Activated T-cell treated with anti-CD3 and anti-CD28 coated beads, Interleukin-2, amount 50 U/mL, for 4 hours (primary cell): ENCODE data around the gene MPL. TPM values are rescaled to one million over a fixed set of nuclear protein-coding genes. Genes with fewer than 3 reads are reported as not detected.

ENCODE experiments used
- ATAC-seq, 2 donors: fragments of 200-7000 bp; cut with Tn5 transposase; one replicate each; pipeline ENCODE4 v1.10.0; 2021
- DNase-seq: peaks from one replicate; pipeline ENCODE4 v3.0.0-alpha.2; 2020
- H3K27me3 Mint-ChIP-seq: one replicate; pipeline ENCODE4 v1.8.0; 2021; ENCODE audit warnings: low read depth, mixed read lengths
- H3K36me3 Mint-ChIP-seq: one replicate; pipeline ENCODE4 v1.8.0; 2022; ENCODE audit warnings: mixed read lengths; ENCODE audit not compliant: insufficient read depth
- H3K4me1 Mint-ChIP-seq: one replicate; pipeline ENCODE4 v1.8.0; 2021; ENCODE audit warnings: low read depth, mixed read lengths
- H3K4me3 Mint-ChIP-seq: one replicate; pipeline ENCODE4 v1.8.0; 2021; ENCODE audit warnings: mild to moderate bottlenecking, moderate library complexity, mixed read lengths
- H3K9me3 Mint-ChIP-seq: one replicate; pipeline ENCODE4 v1.8.0; 2021; ENCODE audit warnings: mixed read lengths
- total RNA-seq, 3 donors: library from RNA; stranded (reverse); gene quantifications; one replicate each; pipeline ENCODE4 v1.2.1, GENCODE V29; 2021

Gene MPL
- total RNA-seq, 3 donors from 2014 or later, result not detected

DNA sequence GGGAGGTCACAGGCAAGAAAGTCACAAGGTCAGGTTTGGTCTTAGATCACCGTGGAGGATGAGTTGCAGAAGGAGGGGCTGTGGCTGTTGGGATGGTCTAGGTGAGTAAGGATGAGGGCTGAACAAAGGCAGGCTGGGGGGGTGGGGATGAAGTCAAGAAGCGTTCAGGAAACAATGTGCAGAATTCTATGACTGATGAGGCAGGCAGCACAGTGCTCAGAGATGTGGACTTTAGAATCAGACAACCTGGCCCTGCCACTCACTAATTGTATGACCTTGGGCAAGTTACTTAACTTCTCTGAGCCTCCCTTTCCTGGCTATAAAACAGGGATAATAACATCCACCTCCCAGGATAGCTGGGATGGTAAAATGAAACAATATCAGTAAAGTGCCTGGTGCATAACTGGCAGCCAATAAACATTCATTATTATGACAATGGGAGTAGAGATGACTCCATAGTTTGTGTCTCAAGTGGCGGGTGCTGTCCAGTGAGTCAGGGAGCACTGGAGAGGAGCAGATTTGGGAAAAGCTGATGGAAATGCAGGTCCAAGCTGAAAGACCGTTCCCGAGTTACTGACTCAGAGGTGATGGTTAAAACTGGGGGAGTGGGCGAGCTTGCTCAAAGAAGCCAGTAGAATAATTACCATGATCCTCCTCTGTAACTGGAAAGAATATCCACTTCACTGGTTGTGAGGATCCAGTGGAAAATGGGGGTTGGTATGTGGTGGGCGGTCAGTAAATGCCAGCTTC, 34.7 kb upstream of the MPL start:
- no peaks in the 10 kb centered on the region for H3K9me3 Mint-ChIP-seq
- H3K4me1 Mint-ChIP-seq, result no peaks in the 10 kb centered on the region
- H3K36me3 Mint-ChIP-seq, result no peaks in the 10 kb centered on the region
- no peak overlapping the region for H3K4me3 Mint-ChIP-seq
- DNase-seq (no peak), ATAC-seq (no peak)
- H3K27me3 Mint-ChIP-seq, result peaks cover 2% of the 10 kb centered on the region

DNA sequence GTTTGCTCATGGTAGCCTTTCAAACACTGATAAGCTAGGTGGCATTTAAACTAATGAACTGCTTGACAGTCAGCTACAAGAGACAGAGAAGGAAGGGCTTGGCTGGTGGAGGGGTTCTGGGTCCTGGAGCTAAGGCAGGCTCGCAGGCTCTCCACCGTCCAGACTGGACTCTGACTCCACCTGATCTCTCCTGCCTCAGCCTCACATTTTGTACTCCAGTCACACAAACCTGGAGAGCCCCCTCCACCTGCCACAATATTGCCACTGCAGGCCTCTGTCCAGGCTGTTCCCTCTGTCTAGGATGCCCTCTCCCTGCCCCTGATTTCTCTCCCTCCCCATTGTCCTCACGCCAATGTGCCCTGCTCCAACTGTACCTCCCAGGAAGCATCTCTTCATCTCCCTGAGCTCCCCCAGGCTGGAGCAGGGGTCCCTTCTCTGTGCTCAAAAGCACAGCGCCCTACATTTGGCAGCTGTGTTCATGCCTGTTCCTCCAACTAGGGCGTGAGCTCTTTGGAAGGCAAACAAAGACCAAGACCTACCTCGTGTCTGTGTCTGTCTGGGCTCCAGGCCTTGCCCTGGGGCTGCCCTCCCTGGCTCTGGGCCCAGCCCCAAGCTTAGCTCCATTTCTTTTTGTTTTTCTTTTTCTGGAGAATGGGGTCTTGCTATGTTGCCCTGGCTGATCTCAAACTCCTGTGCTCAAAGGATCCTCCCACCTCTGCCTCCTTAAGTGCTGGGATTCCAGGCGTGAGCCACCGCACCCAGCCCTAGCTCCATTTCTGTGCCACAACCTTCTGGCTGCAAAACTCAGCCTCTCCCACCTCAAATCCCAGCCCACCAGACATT, 33.9 kb upstream of the MPL start:
- peaks cover 2% of the 10 kb centered on the region for H3K27me3 Mint-ChIP-seq
- no peak for DNase-seq
- no peaks in the 10 kb centered on the region for H3K9me3 Mint-ChIP-seq
- no peaks in the 10 kb centered on the region for H3K36me3 Mint-ChIP-seq
- no peak overlapping the region for H3K4me3 Mint-ChIP-seq
- H3K4me1 Mint-ChIP-seq, result no peaks in the 10 kb centered on the region
- ATAC-seq, result no peak

DNA sequence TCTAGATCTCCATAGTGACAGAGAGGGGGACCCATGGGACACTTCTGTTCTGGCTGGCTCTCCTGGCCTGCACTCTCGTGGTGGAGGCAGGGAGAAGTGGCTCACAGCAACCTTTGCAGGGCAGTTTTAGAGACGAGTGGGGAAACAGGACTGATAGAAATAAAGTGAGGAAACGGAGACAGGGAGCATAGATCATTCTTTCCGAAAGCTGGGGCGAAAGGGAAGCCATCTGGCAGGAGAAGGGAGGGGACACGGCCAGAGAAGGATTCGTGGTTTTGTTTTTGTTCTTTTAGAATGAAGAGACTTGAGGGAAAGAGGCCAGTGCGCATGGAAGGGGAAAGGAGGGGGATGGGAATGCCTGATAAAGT, 33.3 kb upstream of the MPL start:
- Mint-ChIP-seq H3K4me1 (no peaks in the 10 kb centered on the region), H3K4me3 (no peak overlapping the region), H3K9me3 (no peaks in the 10 kb centered on the region), H3K27me3 (peaks cover 2% of the 10 kb centered on the region), H3K36me3 (no peaks in the 10 kb centered on the region)
- ATAC-seq, result no peak
- no peak for DNase-seq

DNA sequence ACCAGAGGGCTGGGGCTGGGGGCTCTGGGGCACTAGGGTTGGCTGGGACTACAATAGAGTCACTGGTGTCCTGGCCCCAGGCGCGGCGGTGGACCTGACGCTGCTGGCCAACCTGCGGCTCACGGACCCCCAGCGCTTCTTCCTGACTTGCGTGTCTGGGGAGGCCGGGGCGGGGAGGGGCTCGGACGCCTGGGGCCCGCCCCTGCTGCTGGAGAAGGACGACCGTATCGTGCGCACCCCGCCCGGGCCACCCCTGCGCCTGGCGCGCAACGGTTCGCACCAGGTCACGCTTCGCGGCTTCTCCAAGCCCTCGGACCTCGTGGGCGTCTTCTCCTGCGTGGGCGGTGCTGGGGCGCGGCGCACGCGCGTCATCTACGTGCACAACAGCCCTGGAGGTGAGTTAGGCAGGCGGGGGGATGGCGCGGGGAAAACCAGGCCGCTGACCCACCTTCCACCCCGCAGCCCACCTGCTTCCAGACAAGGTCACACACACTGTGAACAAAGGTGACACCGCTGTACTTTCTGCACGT, 32.8 kb upstream of the MPL start:
- H3K4me1 Mint-ChIP-seq, result no peaks in the 10 kb centered on the region
- no peaks in the 10 kb centered on the region for H3K36me3 Mint-ChIP-seq
- H3K9me3 Mint-ChIP-seq, result no peaks in the 10 kb centered on the region
- DNase-seq (no peak), ATAC-seq (no peak)
- peaks cover 2% of the 10 kb centered on the region for H3K27me3 Mint-ChIP-seq
- H3K4me3 Mint-ChIP-seq, result no peak overlapping the region

DNA sequence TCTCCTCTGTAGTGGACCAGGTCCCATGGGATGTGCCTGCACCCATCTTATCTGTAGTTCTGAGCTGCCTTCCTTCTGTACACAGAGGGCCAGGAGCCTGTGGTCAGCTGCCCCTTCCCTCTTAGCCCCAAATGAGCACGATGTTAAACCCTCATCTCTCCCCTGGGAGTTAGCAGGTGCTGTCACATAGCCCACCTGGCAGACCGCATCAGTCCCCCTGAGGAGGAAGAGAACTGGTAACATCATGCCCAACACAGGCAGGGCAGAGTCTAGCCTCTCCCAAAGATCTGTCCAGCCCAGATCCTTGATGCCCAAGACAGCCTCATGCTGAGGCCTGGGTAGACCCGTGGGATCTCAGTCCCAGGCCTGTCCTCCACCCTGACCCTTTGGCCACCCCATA, 32.2 kb upstream of the MPL start:
- Mint-ChIP-seq H3K4me1 (no peaks in the 10 kb centered on the region), H3K4me3 (no peak overlapping the region), H3K36me3 (no peaks in the 10 kb centered on the region), H3K27me3 (peaks cover 2% of the 10 kb centered on the region), H3K9me3 (no peaks in the 10 kb centered on the region)
- no peak for ATAC-seq
- DNase-seq, result no peak

DNA sequence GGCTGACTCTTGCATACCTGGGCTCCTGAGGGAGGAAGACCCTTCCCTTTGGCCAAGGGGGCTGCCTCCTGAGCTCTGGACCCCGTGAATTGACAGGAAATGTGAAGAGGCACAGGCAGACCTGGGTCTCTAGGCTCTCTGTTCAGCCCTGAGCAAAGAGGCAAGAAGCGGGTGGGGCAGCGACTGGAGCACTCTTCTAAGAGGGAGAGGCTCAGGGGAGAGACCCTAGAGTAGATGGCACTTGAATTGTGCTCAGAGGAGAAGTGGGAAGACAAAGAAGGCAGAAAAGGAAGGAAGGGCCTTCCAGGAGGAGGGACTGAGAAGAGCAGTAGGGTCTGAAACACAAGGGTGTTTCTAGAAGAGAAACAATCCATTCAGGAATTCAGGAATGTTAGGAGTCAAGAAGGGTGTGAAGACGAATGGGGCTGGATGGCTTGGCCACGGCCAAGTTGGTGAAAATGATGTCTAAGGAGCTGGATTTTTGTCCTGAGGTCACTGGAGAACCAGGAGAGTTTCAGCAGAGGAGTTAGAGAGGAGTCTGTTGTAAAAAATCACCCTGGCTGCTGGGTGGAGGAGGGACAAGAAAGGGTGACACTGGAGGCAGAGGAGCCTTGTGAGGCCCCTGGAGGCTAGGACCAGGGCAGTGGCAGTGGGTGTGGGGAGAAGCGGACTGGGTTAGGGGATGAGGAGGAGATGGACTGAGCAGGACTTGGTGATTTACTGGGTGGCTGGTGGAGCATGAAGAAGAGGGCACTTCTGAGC, 31.5 kb upstream of the MPL start:
- Mint-ChIP-seq H3K4me3 (no peak overlapping the region), H3K9me3 (no peaks in the 10 kb centered on the region), H3K27me3 (peaks cover 2% of the 10 kb centered on the region), H3K4me1 (no peaks in the 10 kb centered on the region), H3K36me3 (no peaks in the 10 kb centered on the region)
- ATAC-seq (no peak), DNase-seq (no peak)

DNA sequence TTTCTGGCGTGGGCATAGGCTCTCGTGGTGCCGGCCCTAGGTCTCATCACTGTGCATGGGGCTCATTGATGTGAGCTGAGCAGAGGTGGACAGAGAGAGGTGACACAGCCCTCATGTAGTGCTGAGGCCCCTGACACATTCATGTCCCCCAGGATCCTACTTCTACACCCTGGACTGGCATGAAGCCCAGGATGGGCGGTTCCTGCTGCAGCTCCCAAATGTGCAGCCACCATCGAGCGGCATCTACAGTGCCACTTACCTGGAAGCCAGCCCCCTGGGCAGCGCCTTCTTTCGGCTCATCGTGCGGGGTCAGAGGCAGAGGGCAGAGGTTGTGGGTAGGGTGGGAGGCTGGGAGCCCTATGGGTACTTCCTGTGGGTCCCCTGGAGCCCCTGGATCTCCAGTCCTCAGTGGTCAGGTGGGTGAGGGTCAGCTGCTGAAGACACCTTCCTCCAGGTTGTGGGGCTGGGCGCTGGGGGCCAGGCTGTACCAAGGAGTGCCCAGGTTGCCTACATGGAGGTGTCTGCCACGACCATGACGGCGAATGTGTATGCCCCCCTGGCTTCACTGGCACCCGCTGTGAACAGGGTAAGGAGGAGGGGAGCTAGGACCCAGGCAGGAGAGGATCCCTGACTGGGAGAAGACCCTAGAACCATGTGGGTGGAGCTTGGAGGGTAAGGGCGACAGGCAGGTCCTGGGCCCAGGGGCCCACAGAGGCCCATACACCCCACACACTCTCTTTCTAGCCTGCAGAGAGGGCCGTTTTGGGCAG, 30.7 kb upstream of the MPL start:
- peaks cover 2% of the 10 kb centered on the region for H3K27me3 Mint-ChIP-seq
- ATAC-seq, result no peak
- no peak overlapping the region for H3K4me3 Mint-ChIP-seq
- no peaks in the 10 kb centered on the region for H3K9me3 Mint-ChIP-seq
- H3K36me3 Mint-ChIP-seq, result no peaks in the 10 kb centered on the region
- DNase-seq, result no peak
- no peaks in the 10 kb centered on the region for H3K4me1 Mint-ChIP-seq

DNA sequence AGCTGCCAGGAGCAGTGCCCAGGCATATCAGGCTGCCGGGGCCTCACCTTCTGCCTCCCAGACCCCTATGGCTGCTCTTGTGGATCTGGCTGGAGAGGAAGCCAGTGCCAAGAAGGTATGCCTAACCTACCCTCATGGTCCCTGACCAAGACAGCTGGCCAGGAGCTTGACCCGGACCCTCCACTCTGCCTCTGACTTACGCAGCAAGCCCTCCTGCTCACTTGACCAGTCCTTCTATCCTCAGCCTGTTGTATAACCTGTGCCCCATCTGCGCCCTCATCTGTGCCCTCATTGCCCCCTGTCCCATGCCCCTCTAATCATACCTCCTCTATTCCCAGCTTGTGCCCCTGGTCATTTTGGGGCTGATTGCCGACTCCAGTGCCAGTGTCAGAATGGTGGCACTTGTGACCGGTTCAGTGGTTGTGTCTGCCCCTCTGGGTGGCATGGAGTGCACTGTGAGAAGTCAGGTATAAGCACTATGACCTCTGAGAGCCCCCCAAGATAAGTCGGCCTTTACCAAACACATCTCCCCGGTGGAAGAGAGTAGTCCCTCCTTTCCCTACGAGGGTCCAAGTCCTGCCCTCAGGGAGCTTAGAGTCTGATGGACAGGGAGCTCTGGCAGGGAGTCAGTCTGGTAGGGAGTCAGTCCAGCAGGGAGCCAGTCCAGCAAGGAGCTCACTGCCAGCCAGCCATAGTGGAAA, 30.0 kb upstream of the MPL start:
- no peaks in the 10 kb centered on the region for H3K9me3 Mint-ChIP-seq
- H3K4me1 Mint-ChIP-seq, result no peaks in the 10 kb centered on the region
- DNase-seq, result no peak
- H3K4me3 Mint-ChIP-seq, result no peak overlapping the region
- no peak for ATAC-seq
- peaks cover 2% of the 10 kb centered on the region for H3K27me3 Mint-ChIP-seq
- no peaks in the 10 kb centered on the region for H3K36me3 Mint-ChIP-seq

DNA sequence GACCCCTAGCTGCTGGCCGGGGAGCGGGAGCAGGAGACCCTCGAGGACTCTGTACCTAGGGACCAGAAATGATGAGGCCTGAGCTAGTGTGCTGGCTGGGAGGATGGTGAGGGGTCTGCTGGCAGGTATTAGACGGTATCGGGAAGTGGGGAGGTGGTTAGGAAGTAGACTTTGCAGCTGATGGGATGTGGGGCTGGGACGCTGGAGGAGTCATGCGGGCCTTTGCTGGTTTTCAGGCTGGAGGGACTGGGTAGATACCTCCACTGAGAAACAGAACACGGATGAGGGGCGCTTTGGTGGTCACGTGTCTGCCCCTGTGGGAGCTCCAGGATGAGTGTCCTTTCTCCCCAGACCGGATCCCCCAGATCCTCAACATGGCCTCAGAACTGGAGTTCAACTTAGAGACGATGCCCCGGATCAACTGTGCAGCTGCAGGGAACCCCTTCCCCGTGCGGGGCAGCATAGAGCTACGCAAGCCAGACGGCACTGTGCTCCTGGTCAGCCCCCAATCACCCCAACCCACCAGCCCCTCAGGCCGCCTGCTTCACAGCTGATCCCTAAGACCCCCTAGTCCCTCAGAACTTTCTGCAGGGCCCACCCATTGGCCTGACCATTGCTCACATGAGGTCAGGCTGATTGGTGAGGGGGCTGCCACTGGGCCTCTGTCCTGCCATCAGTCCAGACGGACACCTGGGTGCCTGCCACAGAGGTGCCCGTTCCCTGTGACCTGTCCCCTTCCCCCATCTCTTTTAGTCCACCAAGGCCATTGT, 28.8 kb upstream of the MPL start:
- DNase-seq, result no peak
- Mint-ChIP-seq H3K36me3 (no peaks in the 10 kb centered on the region), H3K4me3 (no peak overlapping the region), H3K9me3 (no peaks in the 10 kb centered on the region), H3K4me1 (no peaks in the 10 kb centered on the region), H3K27me3 (peaks cover 2% of the 10 kb centered on the region)
- no peak for ATAC-seq

DNA sequence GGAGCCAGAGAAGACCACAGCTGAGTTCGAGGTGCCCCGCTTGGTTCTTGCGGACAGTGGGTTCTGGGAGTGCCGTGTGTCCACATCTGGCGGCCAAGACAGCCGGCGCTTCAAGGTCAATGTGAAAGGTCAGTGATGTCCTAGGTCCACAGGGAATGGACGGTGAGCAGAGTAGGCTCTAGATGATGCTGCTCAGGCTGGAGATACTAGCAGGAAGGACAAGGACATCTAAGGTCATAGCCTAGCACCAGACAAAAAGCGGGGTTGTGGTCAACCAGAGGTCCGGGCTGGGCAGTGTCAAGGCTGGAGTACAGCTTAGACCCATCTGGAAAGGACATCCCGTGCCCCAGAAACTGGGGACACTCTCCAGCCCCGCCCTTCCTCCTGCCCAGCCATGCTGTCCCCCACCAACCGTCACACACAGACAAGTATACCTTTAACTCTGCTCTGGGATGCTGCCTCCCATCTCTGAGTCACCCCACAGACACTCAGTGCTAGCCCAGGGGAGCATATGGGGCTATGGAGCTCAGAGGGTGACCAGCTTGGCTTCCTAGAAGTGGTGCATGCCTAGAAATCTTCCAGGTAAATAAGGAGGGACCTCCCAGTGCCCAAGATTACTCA, 28.1 kb upstream of the MPL start:
- Mint-ChIP-seq H3K36me3 (no peaks in the 10 kb centered on the region), H3K27me3 (no peaks in the 10 kb centered on the region), H3K4me3 (no peak overlapping the region), H3K9me3 (no peaks in the 10 kb centered on the region), H3K4me1 (no peaks in the 10 kb centered on the region)
- ATAC-seq, result no peak
- DNase-seq, result no peak

DNA sequence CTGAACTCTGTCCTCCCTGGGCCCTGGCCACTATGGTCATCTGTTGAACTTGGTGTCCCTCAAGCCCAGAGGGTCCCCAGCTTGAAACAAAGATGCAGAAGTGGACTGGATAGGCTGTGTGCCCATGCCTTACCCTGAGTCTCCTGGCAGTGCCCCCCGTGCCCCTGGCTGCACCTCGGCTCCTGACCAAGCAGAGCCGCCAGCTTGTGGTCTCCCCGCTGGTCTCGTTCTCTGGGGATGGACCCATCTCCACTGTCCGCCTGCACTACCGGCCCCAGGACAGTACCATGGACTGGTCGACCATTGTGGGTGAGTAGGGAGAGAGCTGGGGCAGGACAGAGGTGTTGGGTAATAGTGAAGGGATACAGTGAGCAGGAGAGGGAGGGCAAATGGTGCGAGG, 26.1 kb upstream of the MPL start:
- H3K4me3 Mint-ChIP-seq, result no peak overlapping the region
- H3K27me3 Mint-ChIP-seq, result no peaks in the 10 kb centered on the region
- no peaks in the 10 kb centered on the region for H3K36me3 Mint-ChIP-seq
- DNase-seq (no peak), ATAC-seq (no peak)
- H3K4me1 Mint-ChIP-seq, result no peaks in the 10 kb centered on the region
- no peaks in the 10 kb centered on the region for H3K9me3 Mint-ChIP-seq

DNA sequence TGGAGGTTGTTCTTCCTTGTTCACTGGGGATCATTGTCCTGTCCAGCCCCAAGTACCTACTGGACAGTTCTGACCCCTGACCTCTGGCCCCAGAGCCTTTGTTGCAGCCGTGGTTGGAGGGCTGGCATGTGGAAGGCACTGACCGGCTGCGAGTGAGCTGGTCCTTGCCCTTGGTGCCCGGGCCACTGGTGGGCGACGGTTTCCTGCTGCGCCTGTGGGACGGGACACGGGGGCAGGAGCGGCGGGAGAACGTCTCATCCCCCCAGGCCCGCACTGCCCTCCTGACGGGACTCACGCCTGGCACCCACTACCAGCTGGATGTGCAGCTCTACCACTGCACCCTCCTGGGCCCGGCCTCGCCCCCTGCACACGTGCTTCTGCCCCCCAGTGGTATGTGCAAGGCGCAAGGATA, 25.4 kb upstream of the MPL start:
- no peak for ATAC-seq
- Mint-ChIP-seq H3K9me3 (no peaks in the 10 kb centered on the region), H3K27me3 (no peaks in the 10 kb centered on the region), H3K4me1 (no peaks in the 10 kb centered on the region), H3K36me3 (no peaks in the 10 kb centered on the region), H3K4me3 (no peak overlapping the region)
- no peak for DNase-seq
